Natural killer cell (primary cell): ENCODE data around the gene TEPSIN. TPM values are rescaled to one million over a fixed set of nuclear protein-coding genes. Genes with fewer than 3 reads are reported as not detected.
A peak's percentile ranks its signal among the peaks of the same experiment; 100 is the strongest.

Source experiments
- ATAC-seq, 3 donors: fragments of 150-1000 bp in 2 of 3; fragments of 200-7000 bp in 1 of 3; cut with Tn5 transposase; 1 replicate in 1 of 3; 2 replicates in 2 of 3; pipeline ENCODE4 v1.10.0; 2021; ENCODE audit warnings: mild to moderate bottlenecking in 2 of 3, moderate library complexity in 2 of 3
- DNase-seq, 2 donors: peaks; one replicate each; pipeline versions ENCODE4 v3.0.0 to v3.0.0-alpha.2; 2013 to 2021; ENCODE audit warnings: mixed read lengths in 1 of 2
- H3K27ac ChIP-seq: one replicate; pipeline ENCODE4 v1.5.1; 2013; ENCODE audit warnings: mild to moderate bottlenecking, low read length
- H3K27me3 ChIP-seq: one replicate; pipeline ENCODE4 v1.6.1; 2013; ENCODE audit warnings: low read length; ENCODE audit not compliant: control insufficient read depth, insufficient read depth
- H3K36me3 ChIP-seq: one replicate; pipeline ENCODE4 v1.6.1; 2013; ENCODE audit warnings: low read length; ENCODE audit not compliant: control insufficient read depth, insufficient read depth
- H3K4me1 ChIP-seq: one replicate; pipeline ENCODE4 v1.6.1; 2013; ENCODE audit warnings: low read length; ENCODE audit not compliant: control insufficient read depth, insufficient read depth
- H3K4me3 ChIP-seq: one replicate; pipeline ENCODE4 v1.5.1; 2013; ENCODE audit warnings: low read length
- H3K9me3 ChIP-seq: one replicate; pipeline ENCODE4 v1.6.1; 2013; ENCODE audit warnings: low read length; ENCODE audit not compliant: control insufficient read depth, insufficient read depth
- H3K27ac Mint-ChIP-seq, 2 donors: one replicate each; pipeline ENCODE4 v1.8.0; 2022; ENCODE audit warnings: mild to moderate bottlenecking in 2 of 2, mixed read lengths in 2 of 2, moderate library complexity in 1 of 2
- H3K27me3 Mint-ChIP-seq, 2 donors: one replicate each; pipeline ENCODE4 v1.8.0; 2022; ENCODE audit warnings: low read depth in 2 of 2, mixed read lengths in 2 of 2
- H3K36me3 Mint-ChIP-seq: one replicate; pipeline ENCODE4 v1.8.0; 2022; ENCODE audit warnings: mixed read lengths
- H3K4me1 Mint-ChIP-seq, 2 donors: one replicate each; pipeline ENCODE4 v1.8.0; 2022; ENCODE audit warnings: mixed read lengths in 2 of 2
- H3K4me3 Mint-ChIP-seq: one replicate; pipeline ENCODE4 v1.8.0; 2022; ENCODE audit warnings: mild to moderate bottlenecking, moderate library complexity, mixed read lengths
- H3K9me3 Mint-ChIP-seq, 2 donors: one replicate each; pipeline ENCODE4 v1.8.0; 2022; ENCODE audit warnings: mixed read lengths in 2 of 2
- CTCF ChIP-seq: fragments of 200-600 bp; IDR thresholded peaks from one replicate; pipeline ENCODE4 v1.8.0; 2022; ENCODE audit warnings: antibody characterized with exemption
- WGBS: methylation state at CpG from one replicate; pipeline ENCODE4 v1.1.7; 2013; ENCODE audit warnings: missing lambda C conversion rate; ENCODE audit not compliant: insufficient coverage; 5-methylcytosine and 5-hydroxymethylcytosine counted together
- intact Hi-C: fragments of 100-400 bp; cut with micrococcal nuclease; formaldehyde crosslinking; loops from one replicate; pipeline ENCODE4 v1.14.2; 2022
- total RNA-seq, 4 donors: library from RNA; stranded (reverse); fragments of 120-200 nt in 1 of 4; gene quantifications; one replicate each; pipeline versions ENCODE4 v1.2.3 to v1.2.4, GENCODE V29; 2013 to 2022

Gene TEPSIN
- total RNA-seq, 3 donors from 2014 or later (not counting 1 experiment from before 2014, with no cell fraction given), result 89.8 to 137 (median 126) TPM

- H3K36me3 ChIP-seq, result peaks cover 35% of the 10 kb centered on the region
Observed at GRCh38 chr17:81251709-81252301, 12.9 kb upstream of the TEPSIN start.

GRCh38 chr17:81251094-81251708 is 12.3 kb upstream of the TEPSIN start:
- TF ChIP-seq CTCF, result no peak
- Histone ChIP-seq H3K27ac (no peak overlapping the region), H3K27me3 (no peaks in the 10 kb centered on the region), H3K4me3 (no peak overlapping the region), H3K36me3 (peaks cover 35% of the 10 kb centered on the region), H3K9me3 (no peaks in the 10 kb centered on the region), H3K4me1 (peaks cover 21% of the 10 kb centered on the region)
- H3K4me1 Mint-ChIP-seq, result peaks cover 25 to 28% of the 10 kb centered on the region in 2 donors
- 84% methylated on average over 25 of the region's 25 CpGs for WGBS
- ATAC-seq (no peak), DNase-seq (no peak)
- H3K27ac Mint-ChIP-seq, result peak overlapping the region; percentile 70 to 81
- H3K4me3 Mint-ChIP-seq, result peak overlapping the region; percentile 52
- H3K27me3 Mint-ChIP-seq, result no peaks in the 10 kb centered on the region
- no peaks in the 10 kb centered on the region for H3K36me3 Mint-ChIP-seq
- intact Hi-C loops, result no loop called here
- H3K9me3 Mint-ChIP-seq, result no peaks in the 10 kb centered on the region

More at GRCh38 chr17:81251709-81252301, 12.9 kb upstream of the TEPSIN start:
- Histone ChIP-seq H3K4me1 (peaks cover 21% of the 10 kb centered on the region), H3K4me3 (no peak overlapping the region), H3K27ac (peak overlapping the region; percentile 35), H3K27me3 (no peaks in the 10 kb centered on the region), H3K9me3 (no peaks in the 10 kb centered on the region)
- no peak for TF ChIP-seq CTCF
- H3K27me3 Mint-ChIP-seq, result no peaks in the 10 kb centered on the region
- peak; percentile 60 to 82 (median 64) for ATAC-seq
- peaks cover 25 to 28% of the 10 kb centered on the region in 2 donors for H3K4me1 Mint-ChIP-seq
- no peaks in the 10 kb centered on the region for H3K9me3 Mint-ChIP-seq
- 56% methylated on average over 28 of the region's 29 CpGs for WGBS
- no peak for DNase-seq
- intact Hi-C loops, result no loop called here
- H3K4me3 Mint-ChIP-seq, result peak overlapping the region; percentile 52
- H3K27ac Mint-ChIP-seq, result peak overlapping the region; percentile 70 to 81
- no peaks in the 10 kb centered on the region for H3K36me3 Mint-ChIP-seq

- H3K36me3 Mint-ChIP-seq, result no peaks in the 10 kb centered on the region
- no peaks in the 10 kb centered on the region for H3K27me3 Mint-ChIP-seq
Observed at GRCh38 chr17:81250286-81251093, 11.6 kb upstream of the TEPSIN start.

More at GRCh38 chr17:81250286-81251093, 11.6 kb upstream of the TEPSIN start:
- H3K36me3 ChIP-seq, result peaks cover 35% of the 10 kb centered on the region
- DNase-seq, result no peak
- no peaks in the 10 kb centered on the region for H3K27me3 ChIP-seq
- intact Hi-C loops, result no loop called here
- WGBS, result 94% methylated on average over 31 of the region's 31 CpGs
- Mint-ChIP-seq H3K4me1 (peaks cover 25 to 28% of the 10 kb centered on the region in 2 donors), H3K27ac (no peak overlapping the region), H3K4me3 (peak overlapping the region; percentile 17), H3K9me3 (no peaks in the 10 kb centered on the region)
- ATAC-seq, result no peak
- H3K4me3 ChIP-seq, result no peak overlapping the region
- peaks cover 21% of the 10 kb centered on the region for H3K4me1 ChIP-seq
- no peak overlapping the region for H3K27ac ChIP-seq
- TF ChIP-seq CTCF, result no peak
- no peaks in the 10 kb centered on the region for H3K9me3 ChIP-seq
